NCI-H2107 treated with DMSO at 0.1 percent for 48 hours (cell line): ENCODE measurements around the gene DHCR24.
A peak's percentile ranks its signal among the peaks of the same experiment; 100 is the strongest.
"Not testable (repeated sequence)": the region's sequence is repeated elsewhere in the genome, so short reads cannot be mapped to it uniquely, and the experiment has no call there.

Source experiments
- DNase-seq: peaks from one replicate; lab custom pipeline; 2025; ENCODE audit not compliant: unreplicated experiment; lab: John Stamatoyannopoulos, UW

DHCR24 gene, protein sequence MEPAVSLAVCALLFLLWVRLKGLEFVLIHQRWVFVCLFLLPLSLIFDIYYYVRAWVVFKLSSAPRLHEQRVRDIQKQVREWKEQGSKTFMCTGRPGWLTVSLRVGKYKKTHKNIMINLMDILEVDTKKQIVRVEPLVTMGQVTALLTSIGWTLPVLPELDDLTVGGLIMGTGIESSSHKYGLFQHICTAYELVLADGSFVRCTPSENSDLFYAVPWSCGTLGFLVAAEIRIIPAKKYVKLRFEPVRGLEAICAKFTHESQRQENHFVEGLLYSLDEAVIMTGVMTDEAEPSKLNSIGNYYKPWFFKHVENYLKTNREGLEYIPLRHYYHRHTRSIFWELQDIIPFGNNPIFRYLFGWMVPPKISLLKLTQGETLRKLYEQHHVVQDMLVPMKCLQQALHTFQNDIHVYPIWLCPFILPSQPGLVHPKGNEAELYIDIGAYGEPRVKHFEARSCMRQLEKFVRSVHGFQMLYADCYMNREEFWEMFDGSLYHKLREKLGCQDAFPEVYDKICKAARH

DNA sequence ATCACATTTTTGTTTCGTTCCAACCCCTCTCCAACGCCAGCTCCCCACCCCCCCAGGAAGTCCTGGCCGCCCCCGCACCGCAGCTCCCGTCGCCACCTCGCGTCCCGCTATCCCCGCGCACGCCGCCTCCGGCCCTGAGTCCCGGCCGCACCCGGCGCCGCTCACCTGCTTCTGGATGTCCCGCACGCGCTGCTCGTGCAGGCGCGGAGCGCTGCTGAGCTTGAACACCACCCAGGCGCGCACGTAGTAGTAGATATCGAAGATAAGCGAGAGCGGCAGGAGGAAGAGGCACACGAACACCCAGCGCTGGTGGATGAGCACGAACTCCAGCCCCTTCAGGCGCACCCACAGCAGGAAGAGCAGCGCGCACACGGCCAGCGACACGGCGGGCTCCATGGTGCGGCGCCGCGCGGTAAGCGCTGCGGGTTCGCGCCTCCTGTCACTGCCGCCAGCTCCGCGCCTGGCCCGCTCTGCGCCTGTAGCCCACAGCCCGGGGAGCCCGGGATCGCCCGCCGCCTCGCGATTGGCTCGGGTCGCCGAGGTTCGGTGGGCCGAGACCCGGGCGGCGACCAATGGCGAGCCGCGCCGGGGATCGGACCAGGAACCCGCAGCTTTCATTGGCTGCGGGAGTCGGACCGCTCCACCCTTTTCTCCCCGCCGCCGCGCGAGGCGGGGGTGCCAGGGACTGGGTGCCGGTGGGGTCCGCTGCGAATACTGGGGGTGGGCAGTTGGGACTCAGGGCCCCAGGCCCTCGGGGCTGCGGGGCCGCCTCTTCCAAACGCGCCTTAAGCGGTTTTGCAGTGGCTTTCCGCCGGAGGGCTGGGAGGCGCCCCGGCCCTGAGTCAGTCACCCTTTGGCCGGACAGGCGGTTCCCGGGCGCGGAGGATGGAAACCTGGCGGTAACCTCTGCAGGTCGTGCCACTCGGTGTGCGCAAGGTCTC is at the start of gene DHCR24:
Gene DHCR24 (minus strand): TSS at position 472 of the 941 bp plus-strand sequence. CDS start 76 bp downstream, at position 396.
- peak; percentile 70 for DNase-seq

DNA sequence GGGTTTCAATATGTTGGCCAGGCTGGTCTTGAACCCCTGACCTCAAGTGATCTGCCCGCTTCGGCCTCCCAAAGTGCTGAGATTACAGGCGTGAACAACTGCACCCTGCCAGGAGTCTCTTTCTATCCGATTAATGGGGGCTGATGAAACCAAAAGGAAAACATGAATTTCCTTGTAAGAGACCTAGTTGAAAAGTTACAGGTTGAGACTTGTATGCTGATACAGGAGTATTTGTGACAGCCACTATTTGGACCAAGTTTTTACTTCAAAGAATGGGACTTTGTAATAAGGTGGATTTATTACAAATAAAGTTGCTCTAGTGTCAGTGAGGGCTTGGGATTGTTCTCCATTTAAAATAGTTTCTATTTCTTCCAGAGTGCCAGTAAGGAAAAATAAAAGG is 49.8 kb upstream of the DHCR24 start:
- DNase-seq = no peak

DNA sequence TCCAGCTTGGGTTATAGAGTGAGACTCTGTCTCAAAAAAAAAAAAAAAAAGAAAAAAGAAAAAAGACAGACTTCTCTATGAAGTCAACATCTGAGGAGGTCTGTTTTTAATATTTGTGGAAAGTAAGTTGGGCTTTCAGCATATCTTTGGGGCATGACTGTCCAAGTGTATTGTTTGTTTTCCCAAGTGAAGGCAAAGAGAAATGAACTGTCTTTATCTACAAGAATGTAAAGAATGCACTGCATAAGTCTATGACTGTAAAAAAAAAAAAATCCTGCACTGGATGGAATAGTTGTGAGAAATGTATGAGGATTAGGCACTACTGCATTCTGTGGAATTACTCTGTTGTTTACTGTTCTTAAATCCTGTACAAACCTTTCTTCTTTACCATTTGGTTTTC is 47.9 kb upstream of the DHCR24 start:
- DNase-seq = no peak

DNA sequence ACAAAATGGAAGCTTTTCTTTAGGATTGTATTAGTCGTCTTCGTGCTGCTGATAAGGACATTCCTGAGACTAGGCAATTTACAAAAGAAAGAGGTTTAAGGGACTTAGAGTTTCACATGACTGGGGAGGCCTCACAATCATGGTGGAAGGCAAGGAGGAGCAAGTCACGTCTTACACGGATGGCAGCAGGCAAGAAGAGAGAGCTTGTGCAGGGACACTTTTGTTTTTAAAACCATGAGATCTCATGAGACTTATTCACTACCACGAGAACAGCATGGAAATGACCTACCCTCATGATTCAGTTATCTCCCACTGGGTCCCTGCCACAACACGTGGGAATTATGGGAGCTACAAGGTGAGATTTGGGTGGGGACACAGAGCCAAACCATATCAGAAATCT is 47.1 kb upstream of the DHCR24 start:
- DNase-seq = not testable (repeated sequence)

DNA sequence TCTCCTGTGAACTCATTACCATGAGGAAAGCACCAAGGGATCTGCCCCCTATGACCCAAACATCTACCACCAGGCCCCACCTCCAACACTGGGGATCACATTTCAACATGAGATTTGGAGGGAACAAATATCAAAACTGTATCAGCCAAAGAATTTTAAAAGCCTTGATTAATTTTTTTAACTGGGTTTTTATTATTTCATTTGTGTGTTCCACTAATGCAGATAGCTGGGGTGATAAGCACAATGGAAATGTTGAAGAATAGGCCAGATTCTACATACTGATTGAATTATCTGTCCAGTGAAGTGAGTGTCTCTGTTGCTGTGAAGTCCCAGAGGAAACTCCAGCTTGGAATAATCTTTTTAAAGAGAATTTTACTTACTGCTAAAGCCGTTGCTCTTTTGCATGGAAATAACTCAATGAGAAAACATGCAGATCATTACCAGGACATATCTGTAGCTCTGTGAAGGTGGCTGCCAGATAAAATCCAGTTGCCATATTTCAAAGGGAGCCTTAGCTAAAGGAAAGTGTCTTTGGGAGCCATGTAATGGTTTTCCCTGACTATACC is 44.4 kb upstream of the DHCR24 start:
- DNase-seq = no peak

DNA sequence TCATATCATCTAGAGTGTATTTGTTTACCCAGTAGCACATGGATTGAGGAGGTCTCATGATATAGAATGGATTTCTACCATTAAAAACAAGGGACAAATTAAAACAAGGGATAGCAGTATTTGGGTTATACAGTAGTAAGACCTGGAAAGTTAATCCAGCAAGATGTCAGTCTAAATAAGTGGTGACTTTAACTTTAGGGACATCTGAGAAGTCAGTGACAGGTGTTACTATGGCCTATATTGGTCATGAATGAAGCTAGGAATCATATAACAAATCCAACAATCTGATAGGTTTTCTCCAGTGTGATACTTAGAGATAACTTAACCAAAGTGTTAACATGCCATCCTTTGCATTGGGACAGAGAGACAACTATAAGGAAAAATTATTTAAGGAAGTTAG is 42.7 kb upstream of the DHCR24 start:
- DNase-seq = no peak

DNA sequence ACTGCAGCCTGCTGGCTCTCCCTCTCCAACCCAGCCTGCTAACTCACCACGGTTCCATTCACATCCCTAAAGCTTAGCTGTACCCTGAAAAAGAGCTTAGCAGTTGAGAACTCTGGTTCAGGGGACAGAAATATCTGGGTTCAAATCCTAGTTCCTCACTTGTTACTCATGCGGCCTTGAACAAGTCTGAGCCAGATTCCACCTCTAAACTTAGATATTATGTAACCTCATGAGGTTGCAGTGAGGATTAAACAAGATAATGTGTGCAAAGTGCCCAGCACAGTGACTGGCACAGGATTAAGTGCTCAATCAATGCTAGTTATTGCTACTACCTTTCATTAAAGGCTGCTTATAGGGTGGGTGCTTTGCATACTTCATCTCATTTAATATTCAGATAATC is 41.3 kb upstream of the DHCR24 start:
- DNase-seq = no peak

DNA sequence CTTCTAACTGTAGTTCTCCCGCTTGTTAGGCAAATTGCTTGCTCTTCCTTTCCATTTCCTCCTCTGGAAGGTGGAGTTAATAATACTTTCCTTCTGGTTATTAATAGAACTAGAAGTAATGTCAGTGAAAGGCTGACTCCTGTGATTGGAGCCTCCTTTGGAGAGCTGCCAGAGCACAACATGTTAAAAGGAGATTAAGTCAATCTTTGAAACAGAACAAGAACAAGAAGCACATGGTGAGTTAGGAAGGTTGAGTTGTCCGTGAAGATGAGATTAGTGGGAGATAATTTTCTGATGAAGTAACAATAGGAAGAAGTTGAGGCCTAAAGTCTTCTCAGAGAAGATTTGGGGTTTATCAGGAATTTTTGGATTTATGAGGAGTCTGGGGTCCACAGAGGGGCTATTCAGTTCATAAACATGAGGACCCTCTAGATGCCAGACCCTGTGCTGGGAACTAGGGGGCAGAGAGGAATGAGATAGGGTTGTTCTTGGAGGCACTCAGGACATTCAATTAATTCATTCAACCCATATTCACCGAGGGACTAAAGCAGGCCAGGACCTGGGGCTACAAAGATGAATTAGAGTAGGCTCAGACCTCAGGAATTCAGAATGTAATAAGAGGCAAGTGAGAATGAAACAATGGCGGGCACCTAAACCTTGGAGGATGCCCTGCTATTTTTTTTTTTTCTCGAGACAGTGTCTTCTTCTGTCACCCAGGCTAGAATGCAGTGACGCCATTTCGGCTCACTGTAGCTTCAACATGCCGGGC is 40.7 kb upstream of the DHCR24 start:
- DNase-seq = no peak

DNA sequence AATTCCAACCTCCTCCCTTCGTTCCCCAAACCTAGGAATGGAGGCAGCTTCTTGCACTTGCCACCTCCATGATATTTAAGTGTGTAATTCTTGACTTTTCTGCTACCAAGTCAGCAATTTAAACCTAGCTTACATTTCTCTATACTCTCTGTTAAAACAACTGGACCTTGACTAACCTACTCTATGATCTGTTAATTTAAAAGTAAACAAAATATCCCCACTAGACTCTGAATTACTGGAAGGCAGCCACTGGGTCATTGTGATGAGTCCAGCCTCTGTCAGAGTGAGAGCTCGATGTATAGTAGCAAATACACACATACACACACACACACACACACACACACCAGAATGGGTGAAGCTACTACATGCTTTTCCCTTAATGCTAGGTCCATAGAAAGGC is 40.0 kb upstream of the DHCR24 start:
- no peak for DNase-seq

DNA sequence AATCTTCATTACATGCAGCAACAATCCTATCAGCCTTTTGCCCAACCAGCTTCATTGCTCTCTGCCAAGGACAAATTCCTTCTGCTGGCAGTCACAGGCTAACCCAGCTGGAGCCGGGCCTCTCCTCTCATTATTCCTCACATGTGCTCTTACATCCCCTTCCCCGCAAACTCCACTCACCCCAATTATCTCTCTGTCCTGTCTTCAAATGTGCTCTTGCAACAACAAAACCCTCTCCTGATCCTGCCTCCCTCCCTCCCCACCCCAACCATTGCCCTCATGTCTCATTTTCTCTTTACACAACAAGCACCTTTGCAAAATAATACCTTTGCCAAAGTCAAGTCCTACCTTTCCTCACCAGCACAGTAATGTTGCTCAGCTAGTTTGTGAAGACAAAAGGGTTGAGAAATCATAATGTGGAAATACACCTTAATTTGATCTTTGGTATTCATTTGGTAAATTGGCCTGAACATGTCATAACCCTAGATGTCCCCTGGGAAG is 36.0 kb upstream of the DHCR24 start:
- no peak for DNase-seq

DNA sequence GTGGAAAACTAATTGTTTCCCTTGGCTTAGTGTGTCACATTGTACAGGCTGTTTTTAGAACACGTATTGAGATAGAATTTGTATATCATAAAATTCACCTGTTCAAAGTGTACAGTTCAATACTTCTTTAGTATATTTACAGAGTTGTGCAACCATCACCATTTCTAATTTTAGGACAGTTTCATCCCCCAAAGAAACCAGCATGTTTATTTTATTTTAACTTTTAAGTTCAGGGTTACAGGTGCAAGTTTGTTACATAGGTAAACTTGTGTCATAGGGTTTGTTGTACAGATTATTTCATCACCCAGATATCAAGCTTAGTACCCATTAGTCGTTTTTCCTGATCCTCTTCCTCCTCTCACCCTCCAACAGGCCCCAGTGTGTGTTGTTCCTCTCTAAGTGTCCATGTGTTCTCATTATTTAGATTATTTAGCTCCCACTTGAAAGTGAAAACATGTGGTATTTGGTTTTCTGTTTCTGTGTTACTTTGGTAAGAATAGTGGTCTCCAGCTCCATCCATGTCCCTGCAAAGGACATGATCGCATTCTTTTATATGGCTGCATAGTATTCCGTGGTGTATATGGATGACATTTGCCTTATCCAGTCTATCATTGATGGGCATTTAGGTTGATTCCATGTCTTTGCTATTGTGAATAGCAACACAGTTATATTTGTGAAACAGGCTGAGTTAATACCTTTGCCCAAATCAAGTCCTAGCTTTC is 35.2 kb upstream of the DHCR24 start:
- DNase-seq = no peak

DNA sequence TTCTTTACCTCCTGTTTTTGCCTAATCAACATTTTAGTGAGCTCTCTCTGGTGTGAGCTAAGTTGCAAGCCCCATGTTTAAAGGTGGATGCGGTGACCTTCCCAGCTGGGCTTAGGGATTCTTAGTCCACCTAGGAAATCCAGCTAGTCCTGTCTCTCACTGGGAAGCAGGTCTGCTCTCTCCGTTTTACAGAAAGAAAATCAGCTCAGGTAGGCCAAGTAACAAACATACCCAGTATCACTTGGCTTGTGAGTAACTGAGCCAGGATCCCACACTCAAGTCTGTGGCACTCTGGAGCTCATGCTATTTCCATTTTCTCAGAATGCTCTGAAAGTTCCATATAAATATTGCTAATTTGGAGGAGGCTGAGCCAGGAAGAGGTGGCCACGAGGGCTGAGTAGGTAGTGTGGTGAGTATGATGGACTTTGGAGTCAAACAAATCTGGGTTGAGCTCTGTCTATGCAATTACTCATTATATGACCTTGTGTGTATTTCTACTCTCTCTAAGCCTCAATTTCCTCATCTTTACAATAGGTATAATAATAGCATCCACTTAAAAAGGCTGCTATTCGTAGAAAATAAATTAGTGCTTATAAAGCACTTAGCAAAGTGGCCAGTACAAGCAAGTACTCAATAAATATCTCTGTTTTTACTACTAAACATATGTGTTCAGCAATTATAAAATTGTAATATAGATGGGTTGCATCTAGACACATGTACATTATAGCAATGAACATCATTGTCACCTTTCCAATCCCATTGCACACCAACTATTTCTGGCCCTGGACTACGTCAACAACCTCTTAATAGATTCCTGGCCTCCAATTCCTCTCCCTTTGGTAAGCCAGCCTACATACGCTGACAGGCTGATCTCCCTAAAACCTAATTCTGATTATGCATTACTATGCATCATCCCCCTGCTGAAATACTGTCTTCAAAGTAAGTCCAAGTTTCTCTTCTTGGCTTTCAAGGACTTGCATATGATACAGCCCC is 32.7 kb upstream of the DHCR24 start:
- DNase-seq = no peak

DNA sequence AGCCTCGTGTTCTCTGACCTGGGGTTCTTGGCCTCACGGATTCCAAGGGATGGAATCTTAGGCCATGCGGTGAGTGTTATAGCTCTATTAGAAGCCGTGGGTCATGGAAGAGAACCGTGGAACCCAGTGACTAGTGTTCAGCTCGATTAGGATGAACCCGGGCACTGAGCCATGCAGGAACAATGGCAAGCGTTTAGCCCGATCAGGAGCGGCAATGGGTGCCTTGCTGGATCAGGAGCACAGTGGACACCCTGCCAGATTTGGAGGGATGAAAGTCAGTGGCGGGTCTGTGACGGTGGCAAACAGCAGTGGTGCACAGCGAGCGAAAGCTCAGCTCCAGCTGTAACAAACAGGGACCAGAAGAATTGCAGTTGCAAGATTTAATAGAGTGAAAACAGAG is 24.1 kb upstream of the DHCR24 start:
- not testable (repeated sequence) for DNase-seq

DNA sequence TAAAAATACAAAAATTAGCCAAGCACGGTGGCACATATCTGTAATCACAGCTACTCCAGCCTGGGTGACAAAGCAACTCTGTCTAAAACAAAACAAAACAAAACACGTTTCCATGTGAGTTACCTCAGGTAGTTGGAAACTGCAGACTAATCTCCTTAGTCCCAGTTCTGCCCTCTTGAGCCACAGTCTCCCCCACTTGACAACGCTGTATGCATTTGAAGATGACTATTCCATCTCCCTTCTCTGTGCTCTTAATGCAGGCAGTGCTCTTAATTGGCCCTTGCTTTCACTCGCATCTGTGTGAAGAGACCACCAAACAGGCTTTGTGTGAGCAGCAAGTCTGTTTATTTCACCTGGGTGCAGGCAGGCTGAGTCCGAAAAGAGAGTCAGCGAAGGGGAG is 19.6 kb upstream of the DHCR24 start:
- no peak for DNase-seq

DNA sequence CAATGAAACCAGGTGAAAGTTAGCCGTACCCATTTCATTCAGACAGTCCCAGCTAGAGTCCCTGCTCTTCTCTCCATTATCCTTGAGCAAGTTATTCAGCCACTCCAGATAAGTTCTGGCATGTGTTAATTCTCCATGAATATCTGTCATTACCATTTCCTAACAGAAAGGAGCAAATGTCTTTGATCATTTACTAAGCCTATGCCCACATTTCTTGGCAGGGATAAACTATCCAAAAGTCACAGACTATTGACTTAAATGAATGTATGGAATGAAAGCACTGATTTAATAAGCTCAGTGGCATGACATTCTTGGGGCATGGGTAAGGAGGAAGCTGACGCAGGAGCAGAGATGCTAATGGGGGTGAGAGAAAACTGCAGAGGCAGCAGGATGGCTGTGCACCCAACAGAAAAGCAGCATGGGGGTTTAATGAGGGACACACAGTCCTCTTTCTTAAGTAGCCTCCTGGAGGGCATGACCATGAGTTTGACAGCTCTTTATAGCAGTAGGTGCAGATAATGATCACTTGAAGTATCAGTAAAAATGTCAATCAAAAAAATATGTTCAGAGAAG is 17.6 kb upstream of the DHCR24 start:
- DNase-seq = no peak

DNA sequence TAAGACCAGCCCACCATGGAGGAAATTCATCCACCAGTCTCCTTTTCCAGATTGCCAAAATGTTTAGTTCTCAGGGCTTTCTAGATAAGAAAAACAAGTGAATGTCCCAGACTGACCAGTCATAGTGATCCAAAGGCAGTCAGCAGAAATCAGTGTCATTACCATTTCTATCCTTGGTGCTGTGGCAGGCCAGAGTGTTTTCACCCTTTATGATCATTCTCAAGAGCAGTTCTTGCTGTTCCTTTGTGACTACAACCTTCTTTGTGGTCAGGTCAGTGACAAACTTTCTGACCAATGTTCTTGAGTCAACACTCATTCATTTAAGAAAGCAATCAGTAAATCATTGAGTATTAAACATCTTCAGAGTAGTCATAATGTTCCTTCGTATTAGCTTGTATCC is 7.3 kb upstream of the DHCR24 start:
- DNase-seq = no peak

DNA sequence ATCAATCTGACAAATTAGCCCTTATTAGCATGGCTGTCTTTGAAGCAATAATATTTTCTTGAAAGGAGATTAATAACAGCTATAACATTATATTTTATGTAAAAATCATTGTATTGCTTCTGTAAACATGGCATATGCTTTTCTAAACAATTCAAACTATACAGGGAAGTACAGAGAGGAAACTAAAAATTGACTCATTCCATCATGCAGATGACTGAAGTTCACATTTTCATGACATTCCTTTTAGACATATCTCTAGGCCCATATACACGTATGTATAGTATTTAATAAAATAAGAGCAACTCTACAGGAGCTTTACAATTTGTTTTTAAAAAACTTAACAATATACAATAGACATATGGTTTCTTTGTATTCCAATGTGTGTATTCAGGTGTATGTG is 5.6 kb upstream of the DHCR24 start:
- no peak for DNase-seq

DNA sequence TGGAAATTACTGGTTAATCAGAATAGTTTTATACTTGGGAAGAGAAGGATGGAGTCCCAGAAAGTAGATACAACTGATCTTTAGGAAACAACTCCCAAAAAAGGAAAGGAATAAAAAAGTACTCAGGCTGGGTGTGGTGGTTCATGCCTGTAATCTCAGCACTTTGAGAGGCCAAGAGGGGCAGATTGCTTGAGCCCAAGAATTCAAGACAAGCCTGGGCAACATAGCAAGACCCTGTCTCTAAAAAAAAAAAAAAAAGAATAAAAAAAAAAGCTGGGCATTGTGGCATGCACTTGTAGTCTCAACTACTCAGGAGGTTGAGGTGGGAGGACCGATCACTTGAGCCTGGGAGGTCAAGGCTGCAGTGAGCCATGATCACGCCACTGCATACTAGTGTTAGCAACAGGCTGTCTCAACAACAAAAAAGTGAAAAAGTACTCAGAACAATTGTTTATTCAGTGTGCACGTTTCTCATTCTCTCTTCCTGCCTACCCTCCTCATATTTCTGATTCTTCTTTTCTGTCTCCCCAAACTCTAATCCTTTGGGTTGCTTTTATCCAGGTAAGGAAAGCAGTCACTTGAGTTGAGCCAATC is 2.2 kb upstream of the DHCR24 start:
- DNase-seq = no peak
